OCI-LY7 (cell line): ENCODE results near the gene ACSS2. TPM values are rescaled to one million over a fixed set of nuclear protein-coding genes. Genes with fewer than 3 reads are reported as not detected.
A peak's percentile ranks its signal among the peaks of the same experiment; 100 is the strongest.

ENCODE experiments used
- BruUV-seq: library from RNA; stranded (reverse); fragments of 400-500 nt; replicated peaks from 2 replicates; lab custom pipeline; 2021; lab: Mats Ljungman, UMichigan
- CTCF ChIA-PET: fragments of 300-600 bp; sonication (Branson Sonifier 250); formaldehyde crosslinking; loops from one replicate; lab custom pipeline; 2022; ENCODE audit warnings: antibody characterized with exemption; ENCODE audit not compliant: unreplicated experiment; lab: Charles Lee
- POLR2A ChIA-PET: fragments of 300-600 bp; sonication (Branson Sonifier 250); formaldehyde crosslinking; loops from one replicate; lab custom pipeline; 2022; ENCODE audit warnings: antibody characterized with exemption; lab: Charles Lee
- DNase-seq: peaks from one replicate; pipeline ENCODE4 v3.0.0-alpha.2; 2015; ENCODE audit warnings: low spot score
- H2AFZ ChIP-seq: fragments of 200-600 bp; sonication (generic), shearing (Covaris generic); 2 replicates; pipeline ENCODE4 v1.6.1; 2014; ENCODE audit warnings: mild to moderate bottlenecking, antibody characterized with exemption, low read length, moderate library complexity
- H3K27ac ChIP-seq: fragments of 200-600 bp; sonication (generic); 2 replicates; pipeline ENCODE4 v1.5.1; 2014; ENCODE audit warnings: mixed run types, low read depth, mild to moderate bottlenecking, moderate library complexity, low read length, inconsistent platforms; ENCODE audit not compliant: poor library complexity, severe bottlenecking
- H3K36me3 ChIP-seq: fragments of 200-600 bp; sonication (generic); 2 replicates; pipeline ENCODE4 v1.6.1; 2014; ENCODE audit warnings: mild to moderate bottlenecking, antibody characterized with exemption, low read length, moderate library complexity, mixed read lengths; ENCODE audit not compliant: insufficient read depth
- H3K4me1 ChIP-seq: fragments of 200-600 bp; sonication (generic); 2 replicates; pipeline ENCODE4 v1.5.1; 2014; ENCODE audit warnings: mild to moderate bottlenecking, low read length; ENCODE audit not compliant: insufficient read depth, poor library complexity, severe bottlenecking
- H3K4me2 ChIP-seq: fragments of 200-600 bp; sonication (generic); 2 replicates; pipeline ENCODE4 v1.6.1; 2014; ENCODE audit warnings: mild to moderate bottlenecking, low read length
- H3K4me3 ChIP-seq: fragments of 200-600 bp; sonication (generic); 2 replicates; pipeline ENCODE4 v1.5.1; 2014; ENCODE audit warnings: mild to moderate bottlenecking, low read depth, low read length; ENCODE audit not compliant: poor library complexity, severe bottlenecking
- H3K79me2 ChIP-seq: fragments of 200-600 bp; sonication (generic); 2 replicates; pipeline ENCODE4 v1.6.1; 2016; ENCODE audit warnings: low read depth, mild to moderate bottlenecking, low read length, moderate library complexity, mixed read lengths; ENCODE audit not compliant: insufficient read depth
- H3K9me2 ChIP-seq: fragments of 200-600 bp; sonication (generic); 2 replicates; pipeline ENCODE4 v1.6.1; 2016; ENCODE audit warnings: mild to moderate bottlenecking, low read length, mixed read lengths; ENCODE audit not compliant: insufficient read depth
- H3K9me3 ChIP-seq: fragments of 200-600 bp; sonication (generic); 2 replicates; pipeline ENCODE4 v1.6.1; 2014; ENCODE audit warnings: mild to moderate bottlenecking, mixed run types, low read length, mixed read lengths
- H4K20me1 ChIP-seq: fragments of 200-600 bp; sonication (generic); 2 replicates; pipeline ENCODE4 v1.6.1; 2014; ENCODE audit warnings: mild to moderate bottlenecking, antibody characterized with exemption, low read length, moderate library complexity, mixed read lengths; ENCODE audit not compliant: insufficient read depth
- EZH2phosphoT487 ChIP-seq: fragments of 200-600 bp; sonication (generic); IDR thresholded peaks from 2 replicates; pipeline ENCODE4 v1.6.1; 2018; ENCODE audit warnings: low read depth, borderline replicate concordance, mild to moderate bottlenecking, mixed run types, antibody characterized with exemption, low read length, moderate library complexity, mixed read lengths
- intact Hi-C: fragments of 100-400 bp; cut with micrococcal nuclease; formaldehyde crosslinking; loops from one replicate; pipeline ENCODE4 v1.10.0; 2022; ENCODE audit not compliant: unreplicated experiment
- total RNA-seq, 2 experiments: library from RNA; depleted of rRNA in 1 of 2; stranded (reverse); fragments of >200 nt in 1 of 2; shearing (Covaris generic) in 1 of 2; gene quantifications; 2 replicates each; pipeline ENCODE4 v1.2.3, GENCODE V29; 2014 to 2022
- TF ChIP-seq, protein P1 (sequence below): fragments of 200-600 bp; sonication (generic); conservative IDR thresholded peaks from 2 replicates; pipeline ENCODE4 v1.5.1; 2014; ENCODE audit warnings: mild to moderate bottlenecking, antibody characterized with exemption, low read length, moderate library complexity, mixed read lengths

Gene ACSS2
- total RNA-seq, 2 experiments from 2014 or later, result 18.2 to 21.4 TPM

- BruUV-seq, result no TSS peak
- peak overlapping the region; percentile 67 for H3K4me2 ChIP-seq
- POLR2A ChIA-PET, result interaction anchor here (1.4 kb wide), 1 partner anchor 84 kb away, joined by 3 read pairs; the partner anchor contains the start of genes GSS and MYH7B
- TF ChIP-seq, protein P1, sequence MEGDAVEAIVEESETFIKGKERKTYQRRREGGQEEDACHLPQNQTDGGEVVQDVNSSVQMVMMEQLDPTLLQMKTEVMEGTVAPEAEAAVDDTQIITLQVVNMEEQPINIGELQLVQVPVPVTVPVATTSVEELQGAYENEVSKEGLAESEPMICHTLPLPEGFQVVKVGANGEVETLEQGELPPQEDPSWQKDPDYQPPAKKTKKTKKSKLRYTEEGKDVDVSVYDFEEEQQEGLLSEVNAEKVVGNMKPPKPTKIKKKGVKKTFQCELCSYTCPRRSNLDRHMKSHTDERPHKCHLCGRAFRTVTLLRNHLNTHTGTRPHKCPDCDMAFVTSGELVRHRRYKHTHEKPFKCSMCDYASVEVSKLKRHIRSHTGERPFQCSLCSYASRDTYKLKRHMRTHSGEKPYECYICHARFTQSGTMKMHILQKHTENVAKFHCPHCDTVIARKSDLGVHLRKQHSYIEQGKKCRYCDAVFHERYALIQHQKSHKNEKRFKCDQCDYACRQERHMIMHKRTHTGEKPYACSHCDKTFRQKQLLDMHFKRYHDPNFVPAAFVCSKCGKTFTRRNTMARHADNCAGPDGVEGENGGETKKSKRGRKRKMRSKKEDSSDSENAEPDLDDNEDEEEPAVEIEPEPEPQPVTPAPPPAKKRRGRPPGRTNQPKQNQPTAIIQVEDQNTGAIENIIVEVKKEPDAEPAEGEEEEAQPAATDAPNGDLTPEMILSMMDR, result no peak
- TF ChIP-seq EZH2phosphoT487, result no peak
- intact Hi-C loops, result loop anchor here (10.0 kb wide), 1 partner anchor 403 kb away; the partner anchor contains the start of gene MMP24OS
- H3K79me2 ChIP-seq, result no peaks in the 10 kb centered on the region
- H3K4me3 ChIP-seq, result peak overlapping the region; percentile 54
- no peaks in the 10 kb centered on the region for H3K9me2 ChIP-seq
- no peak overlapping the region for H3K27ac ChIP-seq
- H3K9me3 ChIP-seq, result no peaks in the 10 kb centered on the region
- CTCF ChIA-PET, result interaction anchor here (0.5 kb wide), 1 partner anchor 16 kb away, joined by 3 read pairs; no protein-coding TSS in a partner anchor
- peak overlapping the region; percentile 66; the same call in 1 of the 2 replicates for H2AFZ ChIP-seq
- no peak for DNase-seq
- H3K36me3 ChIP-seq, result no peaks in the 10 kb centered on the region
- peaks cover 41% of the 10 kb centered on the region for H3K4me1 ChIP-seq
- no peaks in the 10 kb centered on the region for H4K20me1 ChIP-seq
Measured at GRCh38 chr20:34871966-34872621, 4.3 kb upstream of the ACSS2 start.

- POLR2A ChIA-PET, result interaction anchor here (0.5 to 1.4 kb wide), 2 partner anchors 83 to 556 kb away, joined by 3 read pairs; partner anchors contain the start of genes GSS and MYH7B
- H3K4me2 ChIP-seq, result peak within 1 kb of the TSS; percentile 67
- no peaks in the 10 kb centered on the region for H3K79me2 ChIP-seq
- H2AFZ ChIP-seq, result peak within 1 kb of the TSS; percentile 66; the same call in 1 of the 2 replicates
- H4K20me1 ChIP-seq, result no peaks in the 10 kb centered on the region
- peak; percentile 88 for DNase-seq
- TF ChIP-seq, protein P1, result peak; percentile 78
- TF ChIP-seq EZH2phosphoT487, result no peak
- no TSS peak for BruUV-seq
- H3K36me3 ChIP-seq, result no peaks in the 10 kb centered on the region
- peaks cover 43% of the 10 kb centered on the region for H3K4me1 ChIP-seq
- peak within 1 kb of the TSS; percentile 54 for H3K4me3 ChIP-seq
- H3K9me3 ChIP-seq, result no peaks in the 10 kb centered on the region
- no peaks in the 10 kb centered on the region for H3K9me2 ChIP-seq
- no peak within 1 kb of the TSS for H3K27ac ChIP-seq
- CTCF ChIA-PET, result interaction anchor here (0.5 kb wide), 1 partner anchor 17 kb away, joined by 3 read pairs; no protein-coding TSS in a partner anchor
- intact Hi-C loops, result loop anchor here (10.0 kb wide), 1 partner anchor 402 kb away; the partner anchor contains the start of gene MMP24OS
Measured at GRCh38 chr20:34872622-34873224, 3.7 kb upstream of the ACSS2 start, which contains the start of gene GGT7. Gene GGT7, minus strand, starts transcription at chr20:34872856. Its CDS starts 41 bp downstream, at chr20:34872815.
